ENCODE results near the gene PHKB. TPM values are rescaled to one million over a fixed set of nuclear protein-coding genes. Genes with fewer than 3 reads are reported as not detected.
A peak's percentile ranks its signal among the peaks of the same experiment; 100 is the strongest.

The PHKB gene
- total RNA-seq, 2 donors from 2014 or later = 22.4 to 28.6 TPM

DNA sequence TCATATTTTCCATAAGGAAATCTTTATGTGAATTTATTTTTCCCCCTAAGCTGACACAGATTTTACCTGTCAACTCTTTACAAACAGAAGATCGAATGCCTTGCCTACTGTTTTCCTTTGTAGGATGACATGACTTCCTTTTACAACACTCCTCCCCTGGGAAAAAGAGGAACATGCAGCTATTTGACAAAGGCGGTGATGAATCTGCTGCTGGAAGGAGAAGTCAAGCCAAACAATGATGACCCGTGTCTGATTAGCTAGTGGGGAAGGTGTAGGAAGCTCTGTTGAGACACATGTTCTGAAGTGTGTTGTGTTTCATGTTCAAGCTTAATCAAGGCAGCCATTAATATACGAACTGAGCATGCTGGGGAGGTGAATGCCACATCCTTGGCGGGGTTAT, 238.0 kb downstream of the PHKB start:
- ATAC-seq = no peak
- no peak overlapping the region for H3K27ac Mint-ChIP-seq
- peaks cover 5 to 19% of the 10 kb centered on the region in 2 donors for H3K9me3 Mint-ChIP-seq
- H3K36me3 Mint-ChIP-seq = peaks cover 38 to 44% of the 10 kb centered on the region in 2 donors
- DNase-seq (ENCODE audit: low spot score in 2 of 2) = no peak

GRCh38 chr16:47700857-47701587, 239.9 kb downstream of the PHKB start:
- Mint-ChIP-seq H3K9me3 (peaks cover 5 to 19% of the 10 kb centered on the region in 2 donors), H3K27ac (no peak overlapping the region), H3K36me3 (peaks cover 37 to 38% of the 10 kb centered on the region in 2 donors)
- ATAC-seq (peak in 1 of 2 donors; percentile 46), DNase-seq (ENCODE audit: low spot score in 2 of 2) (no peak)

GRCh38 chr16:47705266-47705665, 244.1 kb downstream of the PHKB start:
- Mint-ChIP-seq H3K9me3 (peaks cover 5 to 13% of the 10 kb centered on the region in 2 donors), H3K27ac (no peak overlapping the region), H3K36me3 (peaks cover 6 to 10% of the 10 kb centered on the region in 2 donors)
- no peak for DNase-seq (ENCODE audit: low spot score in 2 of 2)
- no peak for ATAC-seq

DNA sequence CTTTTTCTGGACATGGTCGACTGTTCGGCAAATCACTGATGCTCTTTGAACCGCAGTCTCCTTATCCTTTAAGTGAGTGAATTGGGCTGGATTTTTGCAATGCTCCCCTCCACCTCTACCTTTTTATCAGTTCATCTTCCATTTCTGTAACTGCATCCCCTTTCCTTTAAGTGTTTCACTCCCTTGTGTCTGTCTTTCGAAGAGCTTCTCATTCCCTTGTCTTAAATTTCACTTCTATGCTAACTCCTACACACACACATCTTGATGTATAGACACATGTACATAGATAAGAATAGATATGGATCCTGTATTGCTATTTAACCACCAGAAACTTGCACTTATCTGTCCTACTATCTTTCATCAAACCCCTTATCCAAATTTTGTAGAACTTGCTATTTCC, 250.7 kb downstream of the PHKB start:
- DNase-seq (ENCODE audit: low spot score in 2 of 2) (no peak), ATAC-seq (no peak)
- Mint-ChIP-seq H3K9me3 (no peaks in the 10 kb centered on the region), H3K27ac (no peak overlapping the region), H3K36me3 (no peaks in the 10 kb centered on the region)

GRCh38 chr16:47712276-47713224, 251.4 kb downstream of the PHKB start:
- no peak for DNase-seq (ENCODE audit: low spot score in 2 of 2)
- H3K36me3 Mint-ChIP-seq = no peaks in the 10 kb centered on the region
- H3K27ac Mint-ChIP-seq = peak overlapping the region in 1 of 2 donors; percentile 67
- peak; percentile 27 to 47 for ATAC-seq
- H3K9me3 Mint-ChIP-seq = no peaks in the 10 kb centered on the region

- Mint-ChIP-seq H3K36me3 (no peaks in the 10 kb centered on the region), H3K27ac (peak overlapping the region in 1 of 2 donors; percentile 67), H3K9me3 (no peaks in the 10 kb centered on the region)
- DNase-seq (ENCODE audit: low spot score in 2 of 2) (no peak), ATAC-seq (peak; percentile 93 to 94)
Observed at GRCh38 chr16:47713225-47713595, 252.1 kb downstream of the PHKB start.

GRCh38 chr16:47715442-47716083, 254.4 kb downstream of the PHKB start:
- no peak overlapping the region for H3K27ac Mint-ChIP-seq
- H3K36me3 Mint-ChIP-seq = no peaks in the 10 kb centered on the region
- DNase-seq (ENCODE audit: low spot score in 2 of 2) (no peak), ATAC-seq (no peak)
- H3K9me3 Mint-ChIP-seq = no peaks in the 10 kb centered on the region

GRCh38 chr16:47716571-47716970, 255.4 kb downstream of the PHKB start:
- Mint-ChIP-seq H3K36me3 (no peaks in the 10 kb centered on the region), H3K27ac (no peak overlapping the region), H3K9me3 (no peaks in the 10 kb centered on the region)
- DNase-seq (ENCODE audit: low spot score in 2 of 2) (no peak), ATAC-seq (no peak)

GRCh38 chr16:47719713-47720112, 258.6 kb downstream of the PHKB start:
- no peak for ATAC-seq
- Mint-ChIP-seq H3K36me3 (no peaks in the 10 kb centered on the region), H3K9me3 (no peaks in the 10 kb centered on the region), H3K27ac (no peak overlapping the region)
- no peak for DNase-seq (ENCODE audit: low spot score in 2 of 2)

DNA sequence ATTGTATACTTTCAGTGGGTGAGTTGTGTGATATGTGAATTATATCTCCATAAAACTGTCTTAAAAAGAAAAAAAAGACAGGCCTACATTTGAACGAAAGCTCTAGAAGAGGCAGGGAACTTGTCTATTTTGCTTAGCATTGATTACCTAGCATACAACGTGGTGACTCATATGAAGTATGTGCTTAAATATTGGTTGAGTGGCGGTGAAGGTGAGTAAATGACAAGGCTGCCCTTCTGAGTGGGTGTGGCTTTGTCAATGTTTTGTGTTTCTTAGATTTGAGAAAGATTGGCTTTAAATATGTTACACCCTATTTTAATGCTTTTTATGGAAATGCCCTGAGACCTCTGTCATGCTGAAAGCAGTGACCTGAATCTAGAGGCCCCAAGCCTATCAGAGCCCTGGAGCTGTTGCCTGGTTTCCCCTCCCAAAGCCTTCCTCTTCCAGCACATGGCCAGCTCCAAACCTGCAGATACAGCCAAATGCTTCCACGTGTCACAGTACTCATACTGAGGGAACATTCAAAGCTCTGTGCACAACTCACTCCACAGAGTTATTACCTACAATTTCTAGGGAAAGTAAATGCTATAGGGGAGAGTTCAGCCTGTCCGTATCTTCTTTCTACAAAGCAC, 260.0 kb downstream of the PHKB start:
- ATAC-seq (no peak), DNase-seq (ENCODE audit: low spot score in 2 of 2) (no peak)
- no peak overlapping the region for H3K27ac Mint-ChIP-seq
- H3K36me3 Mint-ChIP-seq = no peaks in the 10 kb centered on the region
- no peaks in the 10 kb centered on the region for H3K9me3 Mint-ChIP-seq

- no peaks in the 10 kb centered on the region for H3K9me3 Mint-ChIP-seq
- ATAC-seq (no peak), DNase-seq (ENCODE audit: low spot score in 2 of 2) (no peak)
- no peaks in the 10 kb centered on the region for H3K36me3 Mint-ChIP-seq
- H3K27ac Mint-ChIP-seq = no peak overlapping the region
Observed at GRCh38 chr16:47722046-47722445, 260.9 kb downstream of the PHKB start.

- H3K27ac Mint-ChIP-seq = no peak overlapping the region
- no peaks in the 10 kb centered on the region for H3K9me3 Mint-ChIP-seq
- H3K36me3 Mint-ChIP-seq = no peaks in the 10 kb centered on the region
- ATAC-seq = no peak
- DNase-seq (ENCODE audit: low spot score in 2 of 2) = no peak
Observed at GRCh38 chr16:47724115-47724785, 263.1 kb downstream of the PHKB start.

DNA sequence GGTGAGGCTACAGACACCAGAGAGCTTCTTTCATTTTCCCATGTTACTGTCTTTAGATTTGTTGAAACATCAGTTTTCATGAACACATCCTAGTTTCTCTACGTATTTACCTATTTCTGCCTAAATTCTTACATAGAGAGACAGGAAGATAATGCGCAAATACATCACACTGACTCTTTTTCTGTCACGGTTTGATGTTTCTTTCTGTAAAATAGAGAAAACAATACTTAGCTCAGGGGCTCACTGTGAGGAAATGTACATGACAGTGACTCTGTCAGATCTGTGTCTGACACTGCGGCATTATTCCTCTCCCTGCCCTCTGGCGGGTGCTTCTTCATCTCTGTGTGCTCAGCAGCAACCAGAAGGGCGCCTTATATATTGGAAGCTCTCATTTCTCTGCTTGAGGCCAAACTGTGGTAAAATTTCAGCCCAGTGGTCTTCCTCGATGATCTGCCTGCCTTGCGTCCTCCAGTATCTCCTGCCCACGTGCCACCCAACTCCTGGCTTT, 264.1 kb downstream of the PHKB start:
- Mint-ChIP-seq H3K36me3 (no peaks in the 10 kb centered on the region), H3K9me3 (peaks cover 0 to 4% of the 10 kb centered on the region in 2 donors), H3K27ac (no peak overlapping the region)
- DNase-seq (ENCODE audit: low spot score in 2 of 2) = no peak
- ATAC-seq = no peak

DNA sequence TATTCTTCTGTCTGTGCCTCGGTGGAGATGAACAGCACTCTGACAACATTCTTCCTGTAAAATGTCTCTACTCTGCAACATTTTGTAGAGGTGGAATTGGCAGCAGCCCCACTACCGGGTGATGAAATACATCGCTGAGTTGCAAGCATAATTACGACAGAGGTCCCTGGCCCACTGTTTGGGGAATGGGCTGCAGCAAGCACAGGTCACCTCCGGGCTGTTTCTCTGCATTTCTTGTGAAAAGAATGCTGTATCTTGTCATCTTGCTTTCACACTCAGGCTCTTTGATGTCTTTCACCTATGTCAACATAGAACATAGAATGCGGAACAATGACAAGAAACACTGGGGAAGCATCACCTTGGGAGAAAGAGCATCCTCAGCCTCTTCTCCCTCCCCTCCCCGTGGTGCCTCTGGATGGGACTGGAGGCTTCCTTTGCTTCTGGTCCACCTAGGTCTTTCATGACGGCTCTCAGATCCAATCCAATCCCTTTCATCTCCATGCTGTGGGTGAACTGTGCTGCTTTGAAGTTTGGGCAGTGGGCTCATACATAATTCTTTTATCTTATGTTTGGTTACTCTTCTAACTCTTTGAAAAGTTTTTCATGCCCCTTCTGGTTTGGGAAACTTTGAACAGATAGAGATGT, 265.0 kb downstream of the PHKB start:
- ATAC-seq (no peak), DNase-seq (ENCODE audit: low spot score in 2 of 2) (no peak)
- no peak overlapping the region for H3K27ac Mint-ChIP-seq
- peaks cover 0 to 4% of the 10 kb centered on the region in 2 donors for H3K9me3 Mint-ChIP-seq
- H3K36me3 Mint-ChIP-seq = no peaks in the 10 kb centered on the region

- no peaks in the 10 kb centered on the region for H3K36me3 Mint-ChIP-seq
- H3K9me3 Mint-ChIP-seq = peaks cover 0 to 4% of the 10 kb centered on the region in 2 donors
- H3K27ac Mint-ChIP-seq = no peak overlapping the region
- ATAC-seq (no peak), DNase-seq (ENCODE audit: low spot score in 2 of 2) (no peak)
Observed at GRCh38 chr16:47727131-47727530, 266.0 kb downstream of the PHKB start.

- DNase-seq (ENCODE audit: low spot score in 2 of 2) (no peak), ATAC-seq (no peak)
- no peak overlapping the region for H3K27ac Mint-ChIP-seq
- H3K36me3 Mint-ChIP-seq = no peaks in the 10 kb centered on the region
- peaks cover 0 to 4% of the 10 kb centered on the region in 2 donors for H3K9me3 Mint-ChIP-seq
Observed at GRCh38 chr16:47728205-47728604, 267.1 kb downstream of the PHKB start.

All from activated naive CD4-positive, alpha-beta T cell treated with anti-CD3 and anti-CD28 coated beads, Interleukin-2, amount 50 U/mL, for 72 hours (primary cell).